GM12872 (cell line): Measurements from ENCODE around the gene CLDN7.

ENCODE experiments used
- TF ChIP-seq, protein P1 (sequence below): IDR thresholded peaks from 3 replicates; pipeline ENCODE4 v1.5.1; 2011; ENCODE audit warnings: low read depth, mild to moderate bottlenecking, low read length, moderate library complexity; ENCODE audit not compliant: insufficient read depth

Gene CLDN7, protein sequence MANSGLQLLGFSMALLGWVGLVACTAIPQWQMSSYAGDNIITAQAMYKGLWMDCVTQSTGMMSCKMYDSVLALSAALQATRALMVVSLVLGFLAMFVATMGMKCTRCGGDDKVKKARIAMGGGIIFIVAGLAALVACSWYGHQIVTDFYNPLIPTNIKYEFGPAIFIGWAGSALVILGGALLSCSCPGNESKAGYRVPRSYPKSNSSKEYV

DNA sequence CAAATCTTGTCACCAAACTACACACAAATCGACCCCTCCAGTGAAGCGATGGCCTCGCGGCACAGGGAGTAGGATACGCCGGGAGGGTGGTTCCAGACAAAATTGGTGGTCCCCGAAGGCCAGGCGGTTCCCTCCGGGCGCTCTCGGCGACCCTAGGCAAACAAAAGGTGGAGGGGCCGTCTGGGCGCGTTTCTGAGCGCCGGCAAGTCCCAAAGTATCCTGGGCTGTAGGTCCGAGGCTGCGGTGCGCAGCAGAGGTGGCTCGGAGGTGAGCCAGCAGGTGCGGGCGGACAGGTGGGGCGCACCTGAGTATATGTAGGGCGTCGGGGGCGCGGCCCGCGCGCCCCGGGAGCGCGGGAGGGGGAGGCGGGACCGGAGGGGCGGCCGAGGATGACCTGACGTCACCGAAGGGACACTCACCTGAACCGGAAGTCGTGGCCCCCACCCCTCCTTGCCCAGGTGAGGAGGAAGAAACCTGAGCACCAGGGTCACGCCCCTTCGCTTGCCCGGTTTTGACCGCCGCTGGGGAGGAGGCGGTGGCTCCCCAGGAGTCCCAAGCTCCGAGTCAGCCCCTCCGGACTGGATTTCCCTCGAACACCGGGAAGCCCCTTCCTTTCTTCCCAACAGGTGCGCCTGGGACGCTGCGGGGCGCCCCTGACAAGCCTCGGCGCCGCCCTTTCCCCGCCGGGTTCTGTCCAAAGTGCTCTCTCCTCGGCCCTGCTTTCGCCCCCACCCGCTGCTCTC lies at the start of gene CLDN7:
TSS of gene CLDN7 (minus strand) at position 287 of the 743 bp plus-strand sequence. CDS start 435 bp downstream, outside the sequence.
- TF ChIP-seq, protein P1, sequence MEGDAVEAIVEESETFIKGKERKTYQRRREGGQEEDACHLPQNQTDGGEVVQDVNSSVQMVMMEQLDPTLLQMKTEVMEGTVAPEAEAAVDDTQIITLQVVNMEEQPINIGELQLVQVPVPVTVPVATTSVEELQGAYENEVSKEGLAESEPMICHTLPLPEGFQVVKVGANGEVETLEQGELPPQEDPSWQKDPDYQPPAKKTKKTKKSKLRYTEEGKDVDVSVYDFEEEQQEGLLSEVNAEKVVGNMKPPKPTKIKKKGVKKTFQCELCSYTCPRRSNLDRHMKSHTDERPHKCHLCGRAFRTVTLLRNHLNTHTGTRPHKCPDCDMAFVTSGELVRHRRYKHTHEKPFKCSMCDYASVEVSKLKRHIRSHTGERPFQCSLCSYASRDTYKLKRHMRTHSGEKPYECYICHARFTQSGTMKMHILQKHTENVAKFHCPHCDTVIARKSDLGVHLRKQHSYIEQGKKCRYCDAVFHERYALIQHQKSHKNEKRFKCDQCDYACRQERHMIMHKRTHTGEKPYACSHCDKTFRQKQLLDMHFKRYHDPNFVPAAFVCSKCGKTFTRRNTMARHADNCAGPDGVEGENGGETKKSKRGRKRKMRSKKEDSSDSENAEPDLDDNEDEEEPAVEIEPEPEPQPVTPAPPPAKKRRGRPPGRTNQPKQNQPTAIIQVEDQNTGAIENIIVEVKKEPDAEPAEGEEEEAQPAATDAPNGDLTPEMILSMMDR: no peak

DNA sequence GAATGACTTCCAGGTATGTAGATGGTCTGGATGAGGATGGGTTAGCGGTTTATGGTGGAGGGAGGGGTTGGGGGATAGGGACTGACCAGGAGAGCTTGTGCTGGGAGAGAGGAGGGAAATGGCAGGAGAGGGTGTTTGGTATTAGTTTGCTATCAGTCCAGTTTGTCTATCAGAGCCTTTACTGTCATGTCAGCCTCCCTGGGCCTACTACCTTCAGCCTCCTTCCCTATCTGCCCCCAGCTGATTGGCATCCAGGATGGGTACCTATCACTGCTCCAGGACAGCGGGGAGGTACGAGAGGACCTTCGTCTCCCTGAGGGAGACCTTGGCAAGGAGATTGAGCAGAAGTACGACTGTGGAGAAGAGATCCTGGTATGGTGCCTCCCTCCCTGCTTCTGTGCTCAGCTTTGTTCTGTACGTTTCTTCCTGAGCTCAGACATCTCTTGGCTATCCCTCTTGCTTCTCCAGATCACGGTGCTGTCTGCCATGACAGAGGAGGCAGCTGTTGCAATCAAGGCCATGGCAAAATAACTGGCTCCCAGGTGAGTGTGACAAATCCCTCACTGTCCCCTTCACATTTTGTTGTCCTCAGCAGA lies 48.9 kb upstream of the CLDN7 start:
- TF ChIP-seq, protein P1: no peak

- TF ChIP-seq, protein P1: no peak
Measured at GRCh38 chr17:7309628-7310027, 47.4 kb upstream of the CLDN7 start.

GRCh38 chr17:7308625-7309433 lies 46.6 kb upstream of the CLDN7 start:
- TF ChIP-seq, protein P1: no peak

DNA sequence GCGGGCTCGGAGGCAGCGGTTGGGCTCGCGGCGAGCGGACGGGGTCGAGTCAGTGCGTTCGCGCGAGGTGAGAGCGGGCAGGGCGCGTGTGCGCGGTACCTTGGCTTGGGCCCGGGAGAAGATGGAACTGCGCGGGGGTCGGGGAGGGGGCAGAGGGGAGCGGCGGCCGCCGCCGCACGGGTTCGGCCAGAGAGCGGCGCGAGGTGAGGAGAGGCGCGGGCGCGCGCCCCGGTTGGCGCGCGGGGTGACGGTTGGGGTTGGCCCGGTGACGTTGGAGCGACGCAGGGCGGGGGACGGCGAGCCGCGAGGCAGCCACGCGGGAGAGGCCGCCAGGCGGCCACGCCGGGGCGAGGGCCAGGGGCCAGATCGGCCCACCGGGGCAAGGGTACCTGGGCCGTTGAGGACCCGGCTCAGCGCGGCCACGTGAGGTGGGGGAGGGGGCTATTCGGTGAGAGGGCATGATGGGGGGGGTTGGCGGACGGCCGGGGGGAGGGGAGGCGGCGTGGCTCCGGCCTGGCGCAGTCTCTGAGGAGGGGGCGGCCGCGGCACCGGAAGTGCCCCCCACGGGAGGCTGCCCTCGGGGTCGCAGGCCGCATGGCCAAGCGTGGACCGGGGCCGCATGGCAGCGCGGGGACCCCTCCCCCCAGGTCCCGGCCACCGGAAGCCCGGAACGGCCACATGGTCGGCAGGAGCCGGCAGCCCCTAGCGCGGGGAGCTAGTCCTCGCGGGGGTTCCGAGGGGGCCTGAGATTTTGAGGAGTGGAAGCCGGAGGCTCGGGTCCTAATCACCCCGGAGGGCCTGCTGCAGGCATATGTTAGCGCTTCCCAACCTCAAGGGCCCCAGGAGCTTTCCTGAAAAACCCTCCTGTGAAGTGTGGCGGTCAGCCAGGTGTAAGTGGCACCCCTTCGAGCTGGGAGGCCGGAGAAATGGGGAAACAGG lies 45.7 kb upstream of the CLDN7 start:
- TF ChIP-seq, protein P1: no peak

DNA sequence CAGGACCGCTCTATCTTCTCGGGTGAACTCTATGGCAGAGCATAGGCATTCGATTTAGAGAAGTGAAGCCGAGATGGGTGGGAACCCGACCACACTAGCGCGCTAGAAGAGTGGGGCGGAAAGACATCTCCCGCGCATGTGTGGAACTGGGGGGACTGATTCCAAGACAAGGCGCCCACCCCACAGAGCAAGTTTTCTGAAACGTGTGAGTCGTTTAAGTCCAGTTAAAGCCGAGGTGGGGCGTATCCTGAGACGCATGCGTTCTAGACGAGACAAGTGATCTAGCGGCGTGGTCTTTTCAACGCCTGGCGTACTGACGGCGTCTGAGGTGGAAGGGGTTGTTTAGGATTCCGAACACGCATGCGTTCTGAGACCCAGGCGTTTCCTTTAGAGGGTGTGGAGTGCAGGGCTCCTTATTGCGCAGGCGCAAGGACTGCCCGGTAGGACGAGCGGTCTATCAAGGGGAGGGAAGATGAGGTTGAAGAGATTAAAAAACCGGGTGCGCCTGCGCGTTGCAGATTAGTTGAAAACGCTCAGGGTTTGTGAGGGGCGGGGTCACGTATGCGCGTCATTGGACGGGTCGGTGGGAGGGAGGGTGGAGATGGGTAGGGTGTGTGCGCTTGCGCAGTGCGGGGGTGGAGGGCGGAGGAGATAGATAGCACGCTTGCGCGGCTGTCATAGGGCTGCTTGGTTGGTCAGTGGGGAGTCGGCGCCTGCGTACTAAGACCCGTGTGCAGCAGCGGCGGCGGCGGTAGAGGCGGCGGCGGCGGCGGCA lies 44.8 kb upstream of the CLDN7 start, which contains the start of gene EIF5A:
TSS of gene EIF5A (plus strand) at position 718 of the 775 bp plus-strand sequence. CDS start 2,008 bp downstream, outside the sequence.
- TF ChIP-seq, protein P1: no peak
